Stimulated activated CD4-positive, alpha-beta T cell treated with anti-CD3 and anti-CD28 coated beads, TNF-alpha, amount 100 ng/mL, for 1 hour (primary cell): ENCODE results near the gene PLCB4.

ENCODE experiments used
- DNase-seq, 3 donors: peaks; one replicate each; pipeline ENCODE4 v3.0.0-alpha.2; 2020; ENCODE audit warnings: low read depth in 3 of 3, low spot score in 1 of 3

PLCB4 gene

DNA sequence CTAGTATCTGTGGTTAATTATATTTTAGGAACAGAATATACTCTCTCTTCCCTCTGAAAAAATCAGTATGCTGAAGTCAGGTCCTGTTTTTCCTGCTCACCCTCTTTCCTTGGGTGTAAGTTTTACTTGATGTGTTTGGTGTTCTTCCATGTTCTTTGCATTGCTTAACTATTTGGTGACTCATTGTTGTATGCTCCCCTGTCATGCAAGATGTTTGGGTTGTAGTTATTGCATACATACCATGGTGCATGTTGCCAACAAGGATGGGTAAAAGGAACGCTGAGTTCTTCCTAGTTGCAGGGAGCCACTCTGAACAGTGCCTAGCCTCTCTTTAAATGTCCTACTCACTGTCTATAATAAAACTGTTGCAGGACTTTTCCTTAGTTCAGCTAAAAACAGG lies 237.6 kb downstream of the PLCB4 start:
- DNase-seq = no peak

DNA sequence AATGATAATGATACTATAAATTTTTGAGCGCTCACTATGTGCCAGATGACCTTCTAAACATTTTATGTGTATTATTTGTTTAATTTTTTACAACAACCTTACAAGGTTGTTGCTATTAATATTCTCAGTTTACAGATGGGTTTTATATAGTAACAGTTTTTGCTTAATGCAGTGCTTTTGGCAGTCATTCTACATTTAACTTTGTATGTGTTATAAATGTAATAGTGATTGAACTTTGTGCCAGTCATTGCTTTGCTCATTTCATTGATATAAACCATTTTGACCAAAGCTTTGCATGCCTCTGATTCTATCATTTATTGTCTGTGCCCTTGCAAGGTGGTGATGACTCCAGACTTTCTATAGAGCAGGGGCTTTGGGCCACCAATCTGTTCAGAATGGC lies 239.2 kb downstream of the PLCB4 start:
- no peak for DNase-seq

DNA sequence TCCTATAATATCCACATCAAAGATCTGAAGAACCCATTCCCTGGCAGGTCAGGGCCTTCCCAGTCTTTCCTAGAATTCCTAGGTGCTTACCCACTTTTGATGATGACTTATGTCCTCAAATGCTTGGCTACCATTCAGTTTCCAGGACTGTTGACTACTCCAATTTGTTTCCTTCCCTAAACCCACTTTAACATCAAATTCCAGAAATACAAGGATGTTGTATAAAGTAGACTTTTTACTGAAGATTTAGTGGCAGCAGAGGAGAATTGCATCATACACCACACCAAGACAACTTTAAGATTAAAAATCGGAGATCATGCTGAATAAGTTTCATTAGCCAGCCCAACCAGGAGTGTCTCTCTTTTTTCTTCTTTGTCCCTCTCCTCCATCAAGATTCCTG lies 242.2 kb downstream of the PLCB4 start:
- no peak for DNase-seq

DNA sequence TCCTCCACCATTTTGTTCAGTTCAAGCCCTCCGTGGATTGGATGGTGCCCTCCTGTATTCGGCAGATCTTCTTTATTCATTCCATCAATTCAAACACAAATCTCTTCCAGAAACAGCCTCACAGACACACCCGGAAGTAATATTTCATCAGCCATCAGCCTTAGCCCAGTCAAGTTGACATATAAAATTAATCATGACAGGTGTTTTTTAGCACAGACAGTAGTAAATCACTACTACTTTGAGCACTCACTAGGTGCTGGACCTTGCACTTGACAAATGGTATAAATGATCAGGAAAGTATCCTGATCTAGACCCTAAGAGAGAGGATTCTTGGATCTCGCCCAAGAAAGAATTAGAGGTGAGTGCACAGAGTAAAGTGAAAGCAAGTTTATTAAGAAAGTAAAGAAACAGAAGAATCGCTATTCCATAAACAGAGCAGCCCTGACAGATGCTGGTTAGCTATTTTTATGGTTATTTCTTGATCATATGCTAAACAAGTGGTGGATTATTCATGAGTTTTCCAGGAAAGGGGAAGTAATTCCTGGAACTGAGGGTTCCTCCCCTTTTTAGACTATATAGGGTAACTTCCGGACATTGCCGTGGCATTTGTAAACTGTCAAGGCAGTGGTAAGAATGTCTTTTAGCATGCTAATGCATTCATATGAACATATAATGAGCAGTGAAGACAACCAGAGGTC lies 250.9 kb downstream of the PLCB4 start:
- no peak for DNase-seq

DNA sequence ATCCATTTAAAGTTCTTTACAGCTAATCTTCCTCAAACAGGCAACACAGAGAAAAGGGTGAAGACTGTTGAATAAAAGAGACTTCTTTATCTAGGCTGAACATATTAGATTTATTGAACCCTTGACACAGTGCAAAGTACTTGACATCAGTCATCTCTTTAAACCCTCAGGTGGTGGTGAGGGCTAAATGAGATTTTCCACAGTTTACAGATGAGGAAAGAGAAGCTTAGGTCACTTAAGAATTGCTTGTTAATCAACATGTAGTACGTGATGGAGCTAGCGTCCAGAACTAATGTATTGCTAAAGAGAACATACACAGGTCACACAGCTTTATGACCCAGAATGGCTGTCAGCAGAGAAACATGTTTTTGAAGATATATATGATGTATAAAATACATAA lies 252.1 kb downstream of the PLCB4 start:
- no peak for DNase-seq

DNA sequence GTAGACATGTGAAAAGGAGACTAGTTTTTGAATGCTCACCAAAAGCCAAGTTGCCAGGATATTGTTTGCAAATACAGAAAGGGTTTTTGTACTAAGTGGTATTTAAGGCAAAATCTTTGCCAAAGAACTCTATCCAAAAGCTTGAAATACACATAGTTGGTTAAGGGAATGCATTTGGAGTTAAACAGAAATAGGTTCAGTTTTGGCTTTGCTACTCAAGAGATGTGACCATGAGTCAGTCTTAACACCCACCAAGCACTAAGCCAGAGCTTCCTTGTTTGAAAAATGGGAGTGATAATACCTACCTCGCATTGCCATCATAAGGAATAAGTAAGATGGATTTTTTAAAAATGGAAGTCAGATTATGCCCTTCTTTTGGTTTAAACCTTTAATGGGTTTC lies 253.8 kb downstream of the PLCB4 start:
- no peak for DNase-seq

DNA sequence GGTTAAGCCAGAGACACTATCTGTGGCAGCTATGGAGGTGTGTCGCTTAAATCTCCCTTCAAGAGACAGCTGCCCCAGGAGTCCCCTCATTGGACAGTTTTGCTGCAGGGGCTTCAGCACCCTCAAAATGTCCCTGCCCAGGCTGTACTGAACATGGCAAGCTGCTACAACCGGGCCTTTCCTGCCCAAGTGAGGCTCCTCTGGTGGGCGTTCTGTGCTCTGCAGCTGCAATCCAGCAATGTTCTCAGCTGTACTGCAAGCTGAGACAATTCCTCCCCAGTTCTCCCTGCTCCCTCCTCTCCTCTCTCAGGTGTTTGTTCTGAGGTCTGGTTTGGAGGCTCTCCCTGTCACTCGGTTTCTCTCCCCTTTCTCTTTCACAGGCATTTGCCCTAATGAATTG lies 254.7 kb downstream of the PLCB4 start:
- DNase-seq = no peak

DNA sequence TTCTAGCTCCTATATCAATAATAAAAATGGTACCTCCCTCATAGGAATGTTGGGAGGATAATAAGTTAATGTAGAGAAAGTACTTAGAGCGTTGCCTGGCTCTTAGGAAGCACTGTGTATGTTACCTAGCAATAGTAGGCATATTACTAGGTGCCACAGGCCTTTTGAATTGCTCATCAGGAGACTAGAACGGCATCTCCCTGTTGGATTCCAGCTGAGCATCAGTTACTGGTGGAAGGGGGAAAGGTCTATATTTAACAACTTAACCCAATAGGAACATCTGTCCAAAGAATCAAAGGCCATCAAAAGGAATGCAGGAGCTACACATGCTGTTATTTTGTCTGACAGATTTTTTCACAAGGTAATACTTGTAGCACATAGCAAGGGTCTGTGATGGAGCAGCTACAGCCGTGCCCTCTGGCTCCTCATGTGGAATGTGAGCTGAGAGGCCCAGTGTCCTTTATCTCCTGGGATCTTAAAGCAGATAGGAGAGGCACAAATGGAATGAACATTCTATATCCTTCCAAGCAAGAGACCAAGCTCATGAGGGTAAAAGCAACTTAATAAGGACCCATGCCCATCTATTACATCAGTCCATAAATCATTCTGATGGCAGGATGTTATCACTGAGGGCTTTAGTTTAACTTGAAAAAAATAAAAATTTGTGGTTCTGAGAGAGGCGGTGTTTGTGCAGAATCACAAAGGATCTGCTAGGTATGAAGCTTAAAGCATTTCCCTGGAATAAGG lies 260.6 kb downstream of the PLCB4 start:
- no peak for DNase-seq

DNA sequence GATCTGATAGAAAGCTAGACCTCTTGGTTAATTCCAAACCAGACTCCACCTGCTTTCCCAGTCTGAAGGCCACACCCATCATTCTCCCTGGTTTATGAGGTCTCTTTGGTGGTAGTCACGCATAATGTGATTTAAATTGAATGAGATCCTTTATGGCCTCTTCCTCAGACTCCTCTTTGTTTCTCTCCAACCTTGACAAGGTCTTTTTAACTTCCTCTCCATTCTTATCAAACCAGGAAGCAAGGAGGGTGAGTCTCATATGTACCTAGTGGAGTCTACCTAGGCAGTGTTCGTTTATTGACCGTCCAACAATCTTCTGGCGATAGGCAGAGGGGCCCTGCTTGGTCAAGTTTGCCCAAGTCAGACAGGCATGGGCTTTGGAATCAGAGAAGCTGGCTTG lies 261.3 kb downstream of the PLCB4 start:
- no peak for DNase-seq

DNA sequence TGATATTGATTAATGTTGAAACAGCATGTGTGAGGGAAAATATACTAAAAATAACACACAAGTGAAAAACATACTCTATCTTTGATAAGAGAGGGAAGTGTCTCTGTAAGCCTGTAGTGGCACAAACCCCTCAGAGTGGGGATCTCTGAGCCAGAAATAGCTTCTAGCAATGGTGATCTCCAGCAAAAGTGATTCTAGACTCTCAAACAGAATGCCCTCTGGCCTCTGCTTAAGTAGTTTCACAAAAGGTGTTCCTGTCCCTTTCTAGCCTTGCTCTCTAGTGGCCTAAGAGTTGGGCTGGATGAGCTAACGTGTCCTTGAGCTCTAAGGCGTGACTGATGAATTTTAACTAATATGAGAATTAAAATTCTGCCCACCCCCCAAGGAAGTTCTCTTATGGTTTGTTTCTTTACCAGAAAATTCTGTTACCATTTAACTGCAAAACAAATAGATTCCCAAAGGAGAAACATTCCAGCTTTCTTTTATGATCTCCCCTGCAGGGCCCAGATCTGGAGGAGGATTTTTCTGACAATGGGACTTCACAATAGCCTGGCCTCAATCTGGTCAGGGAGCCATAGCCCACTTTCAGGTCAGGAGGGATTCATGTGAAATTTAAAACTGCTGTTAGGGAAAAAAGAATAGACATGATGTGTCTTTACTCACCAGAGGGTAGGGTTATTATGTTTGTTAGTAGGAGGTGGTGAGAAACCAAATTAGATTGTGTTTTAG lies 263.0 kb downstream of the PLCB4 start:
- no peak for DNase-seq

DNA sequence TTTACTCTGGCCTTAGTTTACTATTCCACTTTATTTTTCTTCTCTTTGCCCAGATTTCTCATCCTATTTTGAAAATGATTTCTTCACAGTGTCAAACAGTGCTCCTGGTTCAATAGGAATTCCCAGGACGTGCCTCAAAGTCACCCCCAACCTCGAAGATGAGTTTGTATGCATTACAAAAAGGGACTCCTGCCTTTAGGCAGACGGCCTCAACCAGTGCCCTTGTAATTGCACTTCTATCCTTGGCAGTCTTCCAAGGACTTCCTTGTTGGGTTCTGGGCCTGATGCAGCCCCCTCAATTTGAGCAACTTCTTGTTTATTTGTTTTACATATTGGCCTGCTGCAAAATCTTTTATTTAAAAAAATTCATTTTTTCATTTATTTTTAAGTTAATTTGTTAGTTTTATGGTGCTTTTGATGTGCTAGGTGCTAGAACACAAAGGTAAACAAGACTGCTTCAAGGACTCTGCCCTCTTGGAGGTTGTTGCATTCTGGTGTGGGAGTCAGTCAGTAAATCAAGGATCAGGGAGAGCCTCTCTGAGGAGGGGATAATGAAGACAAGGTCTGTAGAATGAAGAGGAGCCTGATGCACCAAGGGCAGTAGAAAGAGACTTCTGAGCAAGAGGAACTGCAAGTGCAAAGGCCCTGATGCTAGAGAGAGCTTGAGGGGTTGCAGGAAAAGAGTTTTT lies 264.0 kb downstream of the PLCB4 start:
- no peak for DNase-seq

DNA sequence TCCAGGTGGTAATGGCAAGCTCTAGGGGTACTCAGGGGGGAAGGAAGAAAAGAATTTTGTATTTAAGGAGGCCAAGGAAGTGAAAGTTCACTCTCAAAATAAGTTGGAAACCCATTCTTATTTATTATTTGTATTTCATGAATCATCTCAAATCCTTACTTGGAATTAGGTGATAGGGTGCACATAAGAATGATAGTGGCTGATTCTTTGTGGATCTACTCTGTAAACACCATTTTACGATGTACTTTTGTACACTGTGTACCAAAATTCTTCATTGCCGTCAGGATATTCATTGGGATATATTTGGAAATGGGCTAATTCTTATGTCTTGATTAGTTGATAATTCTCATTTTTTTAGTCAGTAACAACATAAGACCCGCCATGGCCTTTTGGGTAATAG lies 266.0 kb downstream of the PLCB4 start:
- no peak for DNase-seq

DNA sequence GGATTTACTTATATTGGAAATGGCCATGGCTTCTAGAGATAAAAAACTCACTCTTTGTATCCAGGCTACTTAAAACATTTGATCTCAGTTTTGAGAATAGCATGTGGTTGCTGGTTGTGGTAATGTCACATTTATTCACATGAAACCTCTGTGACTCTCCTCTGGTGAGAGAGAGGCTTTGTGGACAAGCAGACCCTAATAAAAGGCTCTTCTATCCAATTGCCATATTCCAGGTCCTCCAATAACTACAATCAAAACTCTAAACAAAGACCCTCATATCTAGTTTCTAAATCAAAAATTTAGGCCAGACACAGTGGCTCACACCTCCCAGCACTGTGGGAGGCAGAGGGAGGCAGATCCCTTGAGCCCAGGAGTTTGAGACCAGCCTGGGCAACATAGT lies 269.2 kb downstream of the PLCB4 start:
- no peak for DNase-seq

DNA sequence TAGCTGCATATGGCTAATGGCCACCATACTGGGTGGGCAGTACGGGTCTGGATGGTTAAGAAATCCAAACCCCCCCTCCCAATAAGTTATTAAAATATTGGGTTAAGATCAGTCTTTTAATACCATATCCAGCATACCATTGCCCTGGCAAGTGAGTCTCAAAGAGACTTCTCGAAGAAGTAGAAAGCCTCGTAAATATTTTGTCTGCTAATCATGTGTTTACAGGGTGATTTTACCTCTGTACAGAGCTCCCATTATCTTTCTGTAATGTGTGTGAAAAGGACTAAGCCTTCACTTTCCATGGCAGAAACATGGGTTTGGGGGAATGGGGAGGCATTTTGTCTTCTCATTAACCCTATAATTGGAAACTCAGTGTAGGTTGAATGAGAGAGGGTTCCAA lies 270.8 kb downstream of the PLCB4 start:
- DNase-seq = no peak

DNA sequence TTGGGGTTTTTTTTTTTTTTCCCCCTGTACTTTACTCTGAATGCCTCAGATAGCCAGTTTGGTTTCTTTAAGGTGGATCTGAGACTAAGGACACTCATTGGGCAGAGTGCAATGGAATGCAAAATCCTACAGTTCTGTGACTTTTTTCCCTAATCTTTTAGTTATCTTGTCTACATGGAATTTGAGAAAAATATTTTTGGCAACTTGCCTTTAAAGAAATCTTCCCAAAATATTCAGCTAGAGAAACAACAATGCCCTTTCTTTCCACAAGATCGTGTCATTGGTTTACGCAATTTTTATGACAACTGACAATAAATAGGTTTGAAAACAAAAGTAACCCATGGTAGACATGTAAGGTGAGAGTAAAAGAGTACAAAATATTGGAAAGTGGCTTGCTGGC lies 273.8 kb downstream of the PLCB4 start:
- no peak for DNase-seq

DNA sequence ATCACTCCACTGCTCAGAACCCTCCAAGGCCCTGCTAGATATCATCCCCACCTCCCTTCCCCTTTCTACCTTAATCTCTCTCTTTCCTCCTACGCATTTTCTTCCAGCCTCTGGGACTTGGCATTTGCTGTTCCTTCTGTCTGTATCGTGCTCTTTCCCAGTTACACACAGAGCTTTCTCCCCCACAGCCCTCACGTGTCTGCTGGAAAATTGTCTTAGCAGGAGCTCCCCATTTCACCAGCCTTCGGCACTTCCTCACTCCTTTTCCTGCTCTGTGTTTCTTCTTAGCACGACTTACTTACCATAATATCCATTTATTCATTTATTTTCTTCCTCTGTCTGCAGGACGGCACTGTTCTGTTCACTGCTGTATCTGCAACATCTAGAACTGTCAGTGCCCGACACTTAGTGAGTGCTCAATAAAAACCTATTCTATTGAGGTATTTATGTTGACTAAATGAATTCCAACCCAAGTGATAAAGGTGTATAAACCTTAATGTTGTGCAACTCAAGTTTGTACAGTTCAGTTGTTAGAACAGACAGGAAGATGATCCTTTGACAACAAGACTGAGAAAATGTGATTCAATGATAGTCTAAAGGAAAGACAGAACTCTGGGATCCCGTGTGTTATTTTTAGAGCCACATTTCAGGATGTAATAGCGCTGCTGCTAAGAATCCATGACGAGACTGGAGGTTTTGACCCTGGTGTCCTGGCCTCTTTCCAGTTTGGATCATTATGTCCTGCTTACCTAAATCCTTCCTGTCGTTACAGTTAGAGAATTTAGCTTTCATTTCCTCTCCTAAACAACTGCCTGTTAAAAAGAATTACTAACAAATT lies 275.4 kb downstream of the PLCB4 start:
- DNase-seq = no peak

DNA sequence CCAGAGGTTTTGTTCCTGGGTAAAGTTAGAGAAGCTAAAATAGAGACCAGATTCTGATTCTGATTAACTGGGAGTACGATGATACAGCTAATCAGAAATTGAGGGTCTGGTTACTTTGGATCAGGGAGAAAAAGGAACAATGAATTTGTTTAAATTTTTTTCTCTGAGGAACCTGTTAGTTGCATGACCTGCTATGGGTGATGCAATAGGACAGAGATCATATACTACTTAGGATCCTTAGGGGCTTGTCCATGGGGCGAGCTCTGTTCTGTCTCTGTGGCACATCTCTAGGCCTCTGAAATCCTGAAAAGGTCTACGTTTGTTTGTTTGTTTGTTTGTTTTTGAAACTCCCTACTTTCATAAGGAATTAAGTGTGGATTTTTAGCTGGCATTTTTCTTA lies 279.4 kb downstream of the PLCB4 start:
- DNase-seq = no peak

DNA sequence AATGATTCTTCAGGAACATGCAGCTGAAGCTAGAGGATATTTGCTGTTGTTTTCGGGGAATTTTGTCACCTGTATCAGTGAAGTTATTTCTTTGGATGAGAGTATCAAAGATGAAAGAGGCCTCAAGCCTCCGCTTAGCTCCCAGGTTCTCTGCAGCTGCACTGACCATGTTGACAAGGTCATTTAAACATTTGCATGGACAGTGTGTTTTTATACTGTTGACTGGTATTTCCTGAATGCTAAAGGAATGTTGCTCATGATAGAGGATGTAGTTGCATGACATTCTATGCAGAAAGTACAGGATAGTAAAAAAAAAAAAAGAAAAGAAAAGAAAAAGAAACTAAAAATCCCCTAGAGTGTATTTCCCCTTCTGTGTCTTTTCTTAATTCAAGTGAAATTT lies 279.9 kb downstream of the PLCB4 start:
- DNase-seq = no peak

DNA sequence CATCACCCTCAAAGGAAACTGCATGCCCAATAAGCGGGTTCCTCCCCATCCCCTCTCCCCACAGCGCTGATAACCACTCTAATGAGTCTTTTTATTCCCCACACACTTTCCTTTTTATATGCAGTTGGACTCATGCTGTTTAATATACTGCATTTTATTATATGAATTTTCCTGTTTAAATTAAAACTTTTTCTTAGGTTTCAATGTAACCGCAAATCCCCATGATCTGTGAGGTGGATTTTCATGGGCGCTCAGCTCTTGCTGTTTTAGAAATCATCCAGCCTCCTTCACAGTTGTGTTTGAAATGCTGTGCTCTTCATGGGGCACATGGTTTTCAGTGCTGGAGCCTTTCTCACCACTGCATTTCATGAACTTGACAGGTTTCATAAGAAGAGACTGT lies 280.4 kb downstream of the PLCB4 start:
- DNase-seq = no peak

DNA sequence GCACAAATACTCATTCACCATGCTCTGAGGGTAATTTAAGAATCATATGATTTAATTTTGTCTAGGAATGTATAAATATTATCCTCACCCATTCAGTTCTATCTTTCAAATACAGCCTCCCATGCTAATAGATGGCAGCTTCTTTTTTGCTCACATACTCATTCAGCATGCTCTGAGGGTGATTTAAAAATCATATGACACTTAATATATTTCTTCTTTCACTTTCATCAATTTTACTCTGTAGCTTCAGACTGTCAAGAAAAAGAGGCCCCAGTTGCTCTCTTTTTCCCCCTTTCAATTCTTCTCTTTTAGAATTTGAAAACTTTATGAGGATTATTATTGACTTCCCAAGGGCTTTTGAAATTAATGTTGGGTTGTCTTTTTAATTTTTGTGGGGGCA lies 283.9 kb downstream of the PLCB4 start:
- no peak for DNase-seq
